IMR-90 (cell line): ENCODE data around the gene CYP24A1.

Experiments
- MAFK ChIP-seq: IDR thresholded peaks from 2 replicates; pipeline ENCODE4 v1.6.1; 2012; ENCODE audit warnings: low read depth, low read length, improper control_type of control experiment
- MAZ ChIP-seq: IDR thresholded peaks from 2 replicates; pipeline ENCODE4 v1.6.1; 2012; ENCODE audit warnings: low read depth, mild to moderate bottlenecking, low read length, improper control_type of control experiment, moderate library complexity, borderline replicate concordance
- MXI1 ChIP-seq: IDR thresholded peaks from 2 replicates; pipeline ENCODE4 v1.6.1; 2012; ENCODE audit warnings: low read depth, mild to moderate bottlenecking, low read length, moderate library complexity, borderline replicate concordance
- POLR2A ChIP-seq: IDR thresholded peaks from 2 replicates; pipeline ENCODE4 v1.6.1; 2012; ENCODE audit warnings: mild to moderate bottlenecking, low read depth, low read length
- TF ChIP-seq, protein P1 (sequence below): conservative IDR thresholded peaks from 2 replicates; pipeline ENCODE4 v1.5.1; 2012; ENCODE audit warnings: mild to moderate bottlenecking, low read depth, low read length, improper control_type of control experiment
- TF ChIP-seq, protein P2 (sequence below): fragments of 150-350 bp; IDR thresholded peaks from 2 replicates; pipeline ENCODE4 v1.6.1; 2016; ENCODE audit warnings: low read depth, mild to moderate bottlenecking, low read length, moderate library complexity, borderline replicate concordance
- TF ChIP-seq, protein P3 (sequence below): fragments of 150-350 bp; IDR thresholded peaks from 2 replicates; pipeline ENCODE4 v1.6.1; 2017; ENCODE audit warnings: mild to moderate bottlenecking, antibody characterized with exemption, low read length, low read depth

DNA sequence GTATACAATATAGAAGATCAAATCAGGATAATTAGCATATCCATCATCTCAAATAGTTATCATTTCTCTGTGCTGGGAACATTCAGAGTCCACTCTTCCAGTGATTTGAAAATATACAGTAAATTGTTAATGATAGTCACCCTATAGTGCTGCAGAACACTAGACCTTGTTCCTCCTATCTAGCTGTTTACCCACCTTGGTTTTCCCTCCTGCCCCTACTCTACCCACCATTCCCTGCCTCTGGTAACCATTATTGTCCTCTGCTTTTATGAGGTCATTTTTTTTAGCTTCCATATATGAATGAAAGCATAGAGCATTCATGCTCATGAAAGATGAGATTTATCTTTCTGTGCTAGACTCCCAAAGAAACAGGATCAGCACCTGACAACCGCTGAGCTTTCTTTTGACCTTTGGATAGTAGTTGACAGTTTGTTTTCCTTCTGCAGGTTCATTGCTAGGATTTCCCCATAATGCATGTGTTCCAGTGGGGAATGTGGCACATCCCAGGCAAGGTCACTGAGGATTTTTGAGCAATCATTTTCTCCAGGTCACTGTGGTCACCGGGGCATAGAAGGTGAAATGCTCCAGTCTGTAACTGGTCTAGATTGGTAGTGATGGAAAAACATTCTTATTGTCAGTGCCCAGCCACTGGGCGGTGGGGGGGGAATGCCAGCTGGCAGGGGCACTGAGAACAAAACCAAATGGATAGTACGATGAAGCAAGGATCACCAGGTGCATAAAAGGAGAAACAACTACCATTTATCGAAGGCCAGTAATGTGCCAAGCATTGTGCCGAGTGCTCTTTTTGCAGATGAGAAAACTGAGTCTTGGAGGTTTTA, 69.8 kb downstream of the CYP24A1 start:
- TF ChIP-seq, protein P1, sequence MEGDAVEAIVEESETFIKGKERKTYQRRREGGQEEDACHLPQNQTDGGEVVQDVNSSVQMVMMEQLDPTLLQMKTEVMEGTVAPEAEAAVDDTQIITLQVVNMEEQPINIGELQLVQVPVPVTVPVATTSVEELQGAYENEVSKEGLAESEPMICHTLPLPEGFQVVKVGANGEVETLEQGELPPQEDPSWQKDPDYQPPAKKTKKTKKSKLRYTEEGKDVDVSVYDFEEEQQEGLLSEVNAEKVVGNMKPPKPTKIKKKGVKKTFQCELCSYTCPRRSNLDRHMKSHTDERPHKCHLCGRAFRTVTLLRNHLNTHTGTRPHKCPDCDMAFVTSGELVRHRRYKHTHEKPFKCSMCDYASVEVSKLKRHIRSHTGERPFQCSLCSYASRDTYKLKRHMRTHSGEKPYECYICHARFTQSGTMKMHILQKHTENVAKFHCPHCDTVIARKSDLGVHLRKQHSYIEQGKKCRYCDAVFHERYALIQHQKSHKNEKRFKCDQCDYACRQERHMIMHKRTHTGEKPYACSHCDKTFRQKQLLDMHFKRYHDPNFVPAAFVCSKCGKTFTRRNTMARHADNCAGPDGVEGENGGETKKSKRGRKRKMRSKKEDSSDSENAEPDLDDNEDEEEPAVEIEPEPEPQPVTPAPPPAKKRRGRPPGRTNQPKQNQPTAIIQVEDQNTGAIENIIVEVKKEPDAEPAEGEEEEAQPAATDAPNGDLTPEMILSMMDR = no peak
- TF ChIP-seq POLR2A (no peak), MXI1 (no peak), MAFK (no peak), MAZ (no peak)
- TF ChIP-seq, protein P2, sequence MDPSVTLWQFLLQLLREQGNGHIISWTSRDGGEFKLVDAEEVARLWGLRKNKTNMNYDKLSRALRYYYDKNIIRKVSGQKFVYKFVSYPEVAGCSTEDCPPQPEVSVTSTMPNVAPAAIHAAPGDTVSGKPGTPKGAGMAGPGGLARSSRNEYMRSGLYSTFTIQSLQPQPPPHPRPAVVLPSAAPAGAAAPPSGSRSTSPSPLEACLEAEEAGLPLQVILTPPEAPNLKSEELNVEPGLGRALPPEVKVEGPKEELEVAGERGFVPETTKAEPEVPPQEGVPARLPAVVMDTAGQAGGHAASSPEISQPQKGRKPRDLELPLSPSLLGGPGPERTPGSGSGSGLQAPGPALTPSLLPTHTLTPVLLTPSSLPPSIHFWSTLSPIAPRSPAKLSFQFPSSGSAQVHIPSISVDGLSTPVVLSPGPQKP = no peak
- TF ChIP-seq, protein P3, sequence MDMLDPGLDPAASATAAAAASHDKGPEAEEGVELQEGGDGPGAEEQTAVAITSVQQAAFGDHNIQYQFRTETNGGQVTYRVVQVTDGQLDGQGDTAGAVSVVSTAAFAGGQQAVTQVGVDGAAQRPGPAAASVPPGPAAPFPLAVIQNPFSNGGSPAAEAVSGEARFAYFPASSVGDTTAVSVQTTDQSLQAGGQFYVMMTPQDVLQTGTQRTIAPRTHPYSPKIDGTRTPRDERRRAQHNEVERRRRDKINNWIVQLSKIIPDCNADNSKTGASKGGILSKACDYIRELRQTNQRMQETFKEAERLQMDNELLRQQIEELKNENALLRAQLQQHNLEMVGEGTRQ = no peak
